Hematopoietic multipotent progenitor cell treated with erythropoietin and hydrocortisone succinate and interleukin-3 and kit ligand, for 4 days (in vitro differentiated cells): ENCODE data around the gene ZNF358.

Experiments
- DNase-seq: peaks from one replicate; pipeline ENCODE4 v3.0.0-alpha.2; 2015

The ZNF358 gene

GRCh38 chr19:7539827-7540425, 24.0 kb downstream of the ZNF358 start:
- DNase-seq, result no peak

DNA sequence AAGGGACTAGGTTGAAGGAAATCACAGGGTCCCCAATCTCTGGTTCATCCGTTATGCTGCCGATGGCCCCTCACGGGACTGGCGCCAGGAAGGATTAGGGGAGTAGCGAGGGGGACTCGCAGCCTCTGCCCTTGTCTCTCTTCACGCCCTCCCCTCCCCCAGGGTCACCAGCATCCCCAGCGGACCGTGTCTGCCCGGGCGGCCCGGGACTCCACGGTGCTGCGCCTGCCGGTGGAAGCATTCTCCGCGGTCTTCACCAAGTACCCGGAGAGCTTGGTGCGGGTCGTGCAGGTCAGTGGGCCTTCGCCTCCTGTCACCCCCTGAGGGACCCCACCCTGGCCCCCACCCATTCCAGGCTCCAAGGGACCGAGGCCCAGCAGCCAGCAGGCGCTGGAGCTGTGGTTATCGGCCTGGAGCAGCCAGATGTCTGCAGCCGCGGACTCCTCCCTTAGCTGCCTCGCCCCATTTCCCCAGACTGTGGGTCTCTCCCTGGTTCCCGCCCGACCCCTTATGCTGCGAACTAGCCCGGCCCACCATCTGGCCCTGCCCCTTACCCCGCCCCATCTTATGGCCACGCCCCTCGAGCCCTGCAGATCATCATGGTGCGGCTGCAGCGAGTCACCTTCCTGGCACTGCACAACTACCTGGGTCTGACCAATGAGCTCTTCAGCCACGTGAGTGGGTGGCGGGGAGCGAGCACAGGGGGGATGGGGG, 25.0 kb downstream of the ZNF358 start:
- peak; percentile 94 for DNase-seq

DNA sequence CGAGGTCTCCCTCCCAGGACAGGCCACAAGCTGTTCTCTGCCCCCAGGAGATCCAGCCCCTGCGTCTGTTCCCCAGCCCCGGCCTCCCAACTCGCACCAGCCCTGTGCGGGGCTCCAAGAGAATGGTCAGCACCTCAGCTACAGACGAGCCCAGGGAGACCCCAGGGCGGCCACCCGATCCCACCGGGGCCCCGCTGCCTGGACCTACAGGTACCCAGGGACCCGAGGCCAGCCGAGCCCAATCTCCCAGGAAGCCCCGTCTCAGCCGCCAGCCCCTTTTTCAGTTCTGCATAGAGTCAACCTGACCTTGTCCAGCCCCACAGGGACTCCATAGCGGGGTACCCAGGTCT, 25.5 kb downstream of the ZNF358 start:
- DNase-seq, result no peak

DNA sequence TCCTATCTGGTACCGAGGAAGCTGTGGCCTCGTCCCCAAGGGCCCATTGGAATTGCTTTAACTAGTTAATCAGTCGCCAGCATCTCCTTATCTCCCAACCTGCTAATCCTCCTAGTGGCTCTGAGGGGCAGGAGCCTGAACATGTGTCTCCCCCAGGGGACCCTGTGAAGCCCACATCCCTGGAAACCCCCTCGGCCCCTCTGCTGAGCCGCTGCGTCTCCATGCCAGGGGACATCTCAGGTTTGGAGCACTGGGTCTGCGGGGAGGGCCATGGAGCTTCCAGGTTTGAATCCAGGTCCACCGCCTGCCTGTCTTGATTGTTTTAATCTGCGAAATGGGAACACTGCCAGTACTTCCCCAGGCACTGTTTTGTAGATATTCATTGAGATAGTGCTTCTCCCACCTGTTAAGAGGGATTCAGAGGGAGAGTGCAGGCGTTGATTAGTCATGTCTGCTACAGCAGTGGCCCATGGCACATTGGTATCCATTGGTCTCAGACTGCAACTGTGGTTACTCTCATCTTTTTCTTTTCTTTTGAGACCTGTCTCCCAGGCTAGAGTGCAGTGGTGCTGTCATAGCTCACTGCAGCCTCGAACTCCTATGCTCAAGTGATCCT, 26.0 kb downstream of the ZNF358 start:
- no peak for DNase-seq

DNA sequence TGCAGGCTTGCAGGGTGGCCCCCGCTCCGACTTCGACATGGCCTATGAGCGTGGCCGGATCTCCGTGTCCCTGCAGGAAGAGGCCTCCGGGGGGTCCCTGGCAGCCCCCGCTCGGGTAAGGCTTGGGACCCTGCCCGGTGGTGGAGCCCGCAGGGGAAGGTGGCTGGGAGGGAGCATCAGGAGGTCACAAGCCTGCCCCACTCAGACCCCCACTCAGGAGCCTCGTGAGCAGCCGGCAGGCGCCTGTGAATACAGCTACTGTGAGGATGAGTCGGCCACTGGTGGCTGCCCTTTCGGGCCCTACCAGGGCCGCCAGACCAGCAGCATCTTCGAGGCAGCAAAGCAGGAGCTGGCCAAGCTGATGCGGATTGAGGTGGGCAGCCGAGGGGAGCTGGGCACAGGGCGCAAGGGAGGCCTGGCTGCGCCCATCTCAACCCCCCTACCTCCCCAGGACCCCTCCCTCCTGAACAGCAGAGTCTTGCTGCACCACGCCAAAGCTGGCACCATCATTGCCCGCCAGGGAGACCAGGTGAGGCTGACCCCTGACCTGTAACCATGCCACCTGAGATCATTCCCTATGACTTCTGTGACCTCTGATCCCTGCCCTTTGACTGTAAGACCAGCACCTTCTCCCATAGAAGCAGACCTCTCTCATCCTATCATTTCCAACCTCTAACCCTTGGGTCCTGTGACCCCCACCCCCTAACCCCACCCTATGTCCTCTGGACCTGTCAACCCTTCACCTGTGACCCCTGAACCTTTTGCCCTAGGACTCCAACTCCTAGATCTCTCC, 26.8 kb downstream of the ZNF358 start:
- DNase-seq, result no peak

DNA sequence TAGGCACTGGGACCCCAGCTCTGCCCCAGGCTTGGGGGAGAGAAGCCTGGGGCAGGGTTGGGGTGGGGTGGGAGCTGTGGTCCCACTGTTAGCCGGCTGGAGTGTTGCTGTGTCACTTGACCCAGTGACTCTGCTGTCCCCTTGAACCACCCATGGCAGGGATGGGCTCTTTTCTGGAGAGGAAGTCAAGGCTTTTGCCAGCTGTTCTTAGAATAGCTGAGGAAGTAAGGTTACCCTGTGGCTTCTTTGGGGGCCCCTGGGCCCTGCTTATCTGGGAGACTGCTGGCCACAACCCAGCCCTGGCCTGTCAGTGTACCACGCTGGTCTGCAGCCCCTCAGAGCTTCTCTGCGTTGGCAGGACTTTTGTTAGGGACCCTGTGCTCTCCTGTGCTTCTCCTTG, 28.7 kb downstream of the ZNF358 start:
- peak; percentile 96 for DNase-seq

- DNase-seq, result no peak
Measured at GRCh38 chr19:7545300-7545699, 29.4 kb downstream of the ZNF358 start.

DNA sequence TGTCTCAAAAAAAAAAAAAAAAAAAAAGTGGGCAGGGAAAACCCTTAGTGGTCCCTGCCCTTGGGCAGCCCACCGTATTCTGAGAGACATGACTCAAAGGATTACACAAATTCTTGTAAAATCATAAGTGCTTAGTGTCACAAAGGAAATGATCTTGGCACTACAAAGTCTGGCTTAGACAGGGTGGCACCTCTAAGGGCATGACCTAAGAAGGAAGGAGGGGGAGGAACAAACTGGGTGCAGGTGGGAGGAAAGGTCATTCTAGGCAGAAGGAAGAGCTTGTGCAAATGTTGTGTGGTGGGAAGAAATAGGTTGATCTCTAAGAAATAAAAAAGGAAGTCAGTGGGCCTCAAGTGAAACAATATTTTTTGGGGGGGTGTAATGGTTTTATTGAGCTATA, 30.0 kb downstream of the ZNF358 start:
- DNase-seq, result peak; percentile 36

GRCh38 chr19:7547159-7547558, 31.3 kb downstream of the ZNF358 start:
- DNase-seq, result no peak

DNA sequence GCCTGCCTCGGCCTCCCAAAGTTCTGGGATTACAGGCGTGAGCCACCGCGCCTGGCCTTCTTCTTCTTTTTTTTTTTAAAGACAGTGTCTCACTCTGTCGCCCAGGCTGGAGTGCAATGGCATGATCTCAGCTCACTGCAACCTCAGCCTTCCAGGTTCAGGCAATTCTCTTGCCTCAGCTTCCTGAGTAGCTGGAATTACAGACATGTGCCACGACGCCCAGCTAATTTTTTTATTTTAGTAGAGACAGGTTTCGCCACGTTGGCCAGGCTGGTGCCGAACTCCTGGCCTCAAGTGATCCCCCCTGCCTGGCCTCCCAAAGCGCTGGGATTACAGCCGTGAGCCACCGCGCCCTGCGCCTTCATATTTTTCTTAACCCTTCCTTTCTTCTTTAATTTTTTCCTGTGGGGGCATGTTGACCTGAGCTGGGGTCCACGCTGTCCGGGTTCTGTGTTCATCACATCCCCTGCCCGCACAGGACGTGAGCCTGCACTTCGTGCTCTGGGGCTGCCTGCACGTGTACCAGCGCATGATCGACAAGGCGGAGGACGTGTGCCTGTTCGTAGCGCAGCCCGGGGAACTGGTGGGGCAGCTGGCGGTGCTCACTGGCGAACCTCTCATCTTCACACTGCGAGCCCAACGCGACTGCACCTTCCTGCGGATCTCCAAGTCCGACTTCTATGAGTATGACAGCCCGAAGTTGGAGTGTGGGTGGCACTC, 33.7 kb downstream of the ZNF358 start:
- no peak for DNase-seq

DNA sequence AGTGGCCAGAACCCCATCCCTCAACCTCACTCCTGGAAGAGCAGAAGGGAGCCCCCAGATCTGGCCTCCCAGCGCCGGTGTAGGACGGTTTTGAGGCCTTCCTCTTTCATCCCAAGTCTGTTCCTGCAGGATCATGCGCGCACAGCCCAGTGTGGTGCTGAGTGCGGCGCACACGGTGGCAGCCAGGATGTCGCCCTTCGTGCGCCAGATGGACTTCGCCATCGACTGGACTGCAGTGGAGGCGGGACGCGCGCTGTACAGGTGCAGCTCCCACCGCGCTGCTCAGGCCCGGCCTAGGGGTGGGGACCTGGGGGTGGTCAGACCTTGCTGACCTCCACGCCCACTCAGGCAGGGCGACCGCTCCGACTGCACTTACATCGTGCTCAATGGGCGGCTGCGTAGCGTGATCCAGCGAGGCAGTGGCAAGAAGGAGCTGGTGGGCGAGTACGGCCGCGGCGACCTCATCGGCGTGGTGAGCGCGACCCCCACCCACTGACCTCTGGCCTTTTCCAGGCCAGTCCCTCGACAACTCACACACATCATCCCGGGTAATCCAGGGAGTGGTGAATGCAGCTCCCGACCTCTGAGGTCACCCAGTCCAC, 34.4 kb downstream of the ZNF358 start:
- no peak for DNase-seq

GRCh38 chr19:7550987-7551761, 35.3 kb downstream of the ZNF358 start:
- peak; percentile 81 for DNase-seq

- no peak for DNase-seq
Measured at GRCh38 chr19:7552781-7553180, 36.9 kb downstream of the ZNF358 start.

DNA sequence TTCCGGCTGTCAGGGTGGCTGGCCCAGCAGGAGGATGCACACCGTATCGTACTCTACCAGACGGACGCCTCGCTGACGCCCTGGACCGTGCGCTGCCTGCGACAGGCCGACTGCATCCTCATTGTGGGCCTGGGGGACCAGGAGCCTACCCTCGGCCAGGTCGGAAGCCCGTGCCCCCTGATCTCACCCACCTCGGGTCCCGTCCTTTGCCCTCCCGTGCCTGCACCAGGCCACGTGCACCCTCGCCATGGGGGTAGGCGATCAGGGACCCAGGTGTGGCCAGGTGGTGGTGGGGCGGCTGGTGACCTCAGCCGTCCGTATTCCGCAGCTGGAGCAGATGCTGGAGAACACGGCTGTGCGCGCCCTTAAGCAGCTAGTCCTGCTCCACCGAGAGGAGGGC, 38.7 kb downstream of the ZNF358 start:
- no peak for DNase-seq

DNA sequence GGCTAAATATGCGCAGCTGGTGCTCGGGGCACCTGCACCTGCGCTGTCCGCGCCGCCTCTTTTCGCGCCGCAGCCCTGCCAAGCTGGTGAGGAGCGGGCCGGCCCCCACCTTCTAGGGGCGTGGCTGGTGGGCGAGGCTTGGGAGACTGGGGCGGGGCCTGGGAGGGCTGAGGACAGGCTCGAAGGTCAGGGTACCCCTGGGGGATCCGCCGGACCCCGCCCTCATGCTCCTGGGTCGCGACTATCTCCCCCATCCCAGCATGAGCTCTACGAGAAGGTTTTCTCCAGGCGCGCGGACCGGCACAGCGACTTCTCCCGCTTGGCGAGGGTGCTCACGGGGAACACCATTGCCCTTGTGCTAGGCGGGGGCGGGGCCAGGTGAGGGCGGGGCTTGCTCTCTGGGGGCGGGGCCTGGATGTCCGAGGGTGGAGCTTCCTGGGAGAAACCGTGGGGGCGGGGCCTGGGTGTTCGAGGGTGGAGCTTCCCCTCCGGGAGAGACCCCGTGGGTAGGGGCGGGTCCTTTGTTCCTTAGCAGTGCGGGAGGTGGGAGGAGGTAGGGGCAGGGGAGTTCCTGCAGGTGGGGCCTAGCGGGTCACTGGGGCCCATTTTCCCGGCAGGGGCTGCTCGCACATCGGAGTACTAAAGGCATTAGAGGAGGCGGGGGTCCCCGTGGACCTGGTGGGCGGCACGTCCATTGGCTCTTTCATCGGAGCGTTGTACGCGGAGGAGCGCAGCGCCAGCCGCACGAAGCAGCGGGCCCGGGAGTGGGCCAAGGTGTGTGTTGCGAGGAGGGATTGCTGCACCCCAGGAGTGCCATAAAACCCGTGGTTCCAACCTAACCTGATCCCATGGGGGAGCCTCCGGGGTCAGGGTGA, 39.3 kb downstream of the ZNF358 start:
- peak; percentile 35 for DNase-seq

GRCh38 chr19:7556696-7557315, 40.9 kb downstream of the ZNF358 start:
- no peak for DNase-seq

GRCh38 chr19:7558667-7559066, 42.8 kb downstream of the ZNF358 start:
- DNase-seq, result no peak

GRCh38 chr19:7559102-7559501, 43.2 kb downstream of the ZNF358 start:
- no peak for DNase-seq

DNA sequence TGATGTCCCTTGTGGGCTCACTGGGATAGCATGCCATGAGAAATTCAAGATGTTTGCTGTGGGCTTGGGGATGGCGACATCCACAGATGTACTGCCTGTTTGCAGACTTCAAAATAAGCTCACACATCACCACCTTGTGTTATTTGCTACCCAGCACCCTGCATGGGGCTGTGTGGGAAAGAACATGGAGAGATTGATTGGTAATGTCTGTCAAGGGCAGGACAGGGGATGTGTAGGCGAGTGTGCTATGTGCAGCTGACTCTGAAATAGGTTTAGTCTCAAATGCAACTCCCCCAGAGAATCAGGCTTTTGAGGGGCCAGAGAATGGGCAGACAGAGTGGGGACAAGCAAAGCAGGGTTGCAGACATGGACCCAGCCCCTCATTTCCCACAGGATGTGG, 44.4 kb downstream of the ZNF358 start:
- DNase-seq, result no peak

DNA sequence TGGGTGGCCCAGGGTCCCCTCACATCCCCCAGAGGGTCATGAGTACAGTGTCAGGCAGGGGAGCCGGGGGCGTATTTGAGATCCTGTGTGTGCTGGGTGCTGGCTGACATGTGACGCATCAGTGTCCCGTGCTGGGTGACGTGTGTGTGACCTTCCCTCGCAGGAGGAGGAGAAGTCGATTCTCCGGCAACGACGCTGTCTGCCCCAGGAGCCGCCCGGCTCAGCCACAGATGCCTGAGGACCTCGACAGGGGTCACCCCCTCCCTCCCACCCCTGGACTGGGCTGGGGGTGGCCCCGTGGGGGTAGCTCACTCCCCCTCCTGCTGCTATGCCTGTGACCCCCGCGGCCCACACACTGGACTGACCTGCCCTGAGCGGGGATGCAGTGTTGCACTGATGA, 45.4 kb downstream of the ZNF358 start:
- no peak for DNase-seq
